HCEC 1CT (cell line): ENCODE measurements around the gene ZNF394.
"Not testable (repeated sequence)": the region's sequence is repeated elsewhere in the genome, so short reads cannot be mapped to it uniquely, and the experiment has no call there.

Source experiments
- DNase-seq: peaks from one replicate; pipeline ENCODE4 v3.0.0-alpha.2; 2017

ZNF394 gene

GRCh38 chr7:99499721-99500636, at the start of gene ZNF394:
ZNF394 (minus strand) TSS chr7:99500281; CDS start chr7:99500093, 188 bp downstream.
- peak; percentile 88 for DNase-seq

DNA sequence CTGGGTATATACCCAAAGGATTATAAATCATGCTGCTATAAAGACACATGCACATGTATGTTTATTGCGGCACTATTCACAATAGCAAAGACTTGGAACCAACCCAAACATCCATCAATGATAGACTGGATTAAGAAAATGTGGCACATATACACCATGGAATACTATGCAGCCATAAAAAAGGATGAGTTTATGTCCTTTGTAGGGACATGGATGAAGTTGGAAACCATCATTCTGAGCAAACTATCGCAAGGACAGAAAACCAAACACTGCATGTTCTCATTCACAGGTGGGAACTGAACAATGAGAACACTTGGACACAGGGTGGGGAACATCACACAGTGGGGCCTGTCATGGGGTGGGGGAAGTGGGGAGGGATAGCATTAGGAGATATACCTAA, 49.5 kb upstream of the ZNF394 start:
- DNase-seq: not testable (repeated sequence)

- not testable (repeated sequence) for DNase-seq
Measured at GRCh38 chr7:99545308-99545707, 45.2 kb upstream of the ZNF394 start.

DNA sequence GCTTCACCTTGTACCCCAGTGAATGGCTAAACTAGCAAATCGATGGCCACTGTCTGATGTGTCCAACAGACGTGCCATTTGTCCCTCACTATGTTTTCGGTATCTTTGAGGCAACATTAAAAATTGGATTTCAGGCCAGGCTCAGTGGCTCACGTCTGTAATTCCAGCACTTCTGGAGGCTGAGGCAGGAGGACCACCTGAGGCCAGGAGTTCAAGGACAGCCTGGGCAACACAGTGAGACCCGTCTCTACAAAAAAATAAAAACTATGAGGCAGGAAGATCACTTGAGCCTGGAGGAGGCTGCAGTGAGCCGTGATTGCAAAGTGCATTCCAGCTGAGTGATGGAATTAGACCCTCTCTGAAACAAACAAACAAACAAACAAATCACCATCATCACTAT, 43.8 kb upstream of the ZNF394 start:
- no peak for DNase-seq

- no peak for DNase-seq
Measured at GRCh38 chr7:99543081-99543671, 43.1 kb upstream of the ZNF394 start.

DNA sequence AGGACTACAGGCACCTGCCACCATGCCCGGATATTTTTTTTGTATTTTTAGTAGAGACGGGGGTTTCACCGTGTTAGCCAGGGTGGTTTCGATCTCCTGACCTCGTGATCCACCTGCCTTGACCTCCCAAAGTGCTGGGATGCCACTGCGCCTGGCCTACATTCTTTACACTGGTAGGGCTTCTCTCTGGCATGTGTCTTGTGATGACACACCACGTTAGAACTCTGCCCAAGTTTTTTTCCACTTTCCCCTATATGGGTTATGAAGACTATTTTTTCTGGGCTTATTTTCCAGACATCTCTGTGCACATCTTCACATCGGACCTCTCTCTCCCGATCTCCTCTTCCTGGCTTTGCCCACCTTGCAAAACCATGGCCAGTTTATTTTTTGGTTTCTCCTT, 41.1 kb upstream of the ZNF394 start:
- no peak for DNase-seq

GRCh38 chr7:99540542-99540941, 40.5 kb upstream of the ZNF394 start:
- DNase-seq: no peak

DNA sequence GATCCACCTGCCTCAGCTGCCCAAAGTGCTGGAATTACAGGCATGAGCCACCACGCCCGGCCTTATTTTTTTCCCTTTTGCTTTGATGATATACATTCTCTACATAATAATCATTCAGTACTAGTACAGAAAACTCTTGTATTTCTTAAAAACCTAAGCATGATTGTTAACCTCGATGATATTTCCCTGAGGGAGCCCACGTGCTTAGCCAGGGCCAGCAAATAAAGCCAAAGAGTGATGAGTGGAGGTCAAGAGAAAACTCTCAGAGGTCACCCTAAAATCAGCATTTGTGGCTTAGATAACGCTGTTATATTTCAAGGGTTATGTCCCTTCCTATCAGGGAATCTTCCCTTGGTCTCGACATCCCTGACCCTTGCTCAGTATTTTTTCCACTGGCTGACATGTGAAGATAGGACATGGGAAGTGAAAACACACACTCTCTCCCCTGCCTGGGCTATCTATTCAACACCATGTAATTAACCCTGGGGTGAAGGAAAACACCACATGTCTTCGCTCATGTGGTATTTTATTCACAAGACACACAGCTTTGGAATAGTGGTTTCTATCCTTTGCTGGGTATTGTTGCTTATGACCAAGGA, 39.2 kb upstream of the ZNF394 start:
- DNase-seq: no peak

- no peak for DNase-seq
Measured at GRCh38 chr7:99535667-99536066, 35.6 kb upstream of the ZNF394 start.

DNA sequence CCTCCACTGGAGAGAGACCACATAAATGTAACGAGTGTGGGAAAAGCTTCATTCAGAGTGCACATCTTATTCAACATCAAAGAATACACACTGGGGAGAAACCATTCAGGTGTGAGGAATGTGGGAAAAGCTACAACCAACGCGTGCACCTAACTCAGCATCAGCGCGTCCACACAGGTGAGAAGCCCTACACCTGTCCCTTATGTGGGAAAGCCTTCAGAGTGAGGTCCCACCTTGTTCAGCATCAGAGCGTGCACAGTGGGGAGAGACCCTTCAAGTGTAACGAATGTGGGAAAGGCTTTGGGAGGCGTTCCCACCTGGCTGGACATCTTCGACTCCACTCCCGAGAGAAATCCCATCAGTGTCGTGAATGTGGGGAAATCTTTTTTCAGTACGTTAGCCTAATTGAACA, 31.3 kb upstream of the ZNF394 start:
- no peak for DNase-seq

DNA sequence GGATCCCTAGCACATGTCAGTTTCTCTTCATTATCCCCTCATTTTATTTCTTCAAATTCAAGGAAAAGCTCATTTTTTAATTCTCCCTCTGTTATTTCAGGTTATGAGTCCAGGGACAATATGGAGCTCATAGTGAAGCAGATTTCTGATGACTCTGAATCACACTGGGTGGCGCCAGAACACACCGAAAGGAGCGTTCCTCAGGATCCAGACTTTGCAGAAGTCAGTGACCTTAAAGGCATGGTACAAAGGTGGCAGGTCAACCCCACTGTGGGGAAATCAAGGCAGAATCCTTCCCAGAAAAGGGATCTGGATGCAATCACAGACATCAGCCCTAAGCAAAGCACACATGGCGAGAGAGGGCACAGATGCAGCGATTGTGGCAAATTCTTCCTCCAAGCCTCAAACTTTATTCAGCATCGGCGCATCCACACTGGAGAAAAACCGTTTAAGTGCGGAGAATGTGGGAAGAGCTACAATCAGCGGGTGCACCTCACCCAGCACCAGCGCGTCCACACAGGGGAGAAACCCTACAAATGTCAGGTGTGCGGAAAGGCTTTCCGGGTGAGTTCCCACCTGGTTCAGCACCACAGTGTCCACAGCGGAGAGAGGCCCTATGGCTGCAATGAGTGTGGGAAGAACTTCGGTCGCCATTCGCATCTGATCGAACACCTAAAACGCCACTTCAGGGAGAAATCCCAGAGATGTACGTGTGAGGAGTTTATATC, 25.8 kb upstream of the ZNF394 start:
- DNase-seq: no peak

DNA sequence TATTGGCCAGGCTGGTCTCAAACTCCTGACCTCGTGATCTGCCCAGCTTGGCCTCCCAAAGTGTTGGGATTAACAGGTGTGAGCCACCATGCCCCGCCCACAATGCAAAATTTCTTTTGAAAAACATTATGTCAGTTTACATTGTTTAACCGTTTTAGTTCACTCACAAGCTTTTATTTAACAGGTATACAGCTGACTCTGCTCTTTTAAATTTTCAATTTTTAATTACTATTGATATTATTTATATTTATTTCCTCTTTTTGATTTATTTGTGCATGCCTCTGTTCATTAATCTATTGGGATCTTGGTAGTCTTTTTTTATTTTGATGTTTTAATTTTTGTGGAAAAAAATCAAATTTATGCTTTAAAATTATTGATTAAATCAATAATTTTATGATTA, 21.3 kb upstream of the ZNF394 start:
- DNase-seq: no peak

- DNase-seq: peak; percentile 55
Measured at GRCh38 chr7:99514050-99514449, 14.0 kb upstream of the ZNF394 start.

- no peak for DNase-seq
Measured at GRCh38 chr7:99505324-99505662, 5.2 kb upstream of the ZNF394 start.

DNA sequence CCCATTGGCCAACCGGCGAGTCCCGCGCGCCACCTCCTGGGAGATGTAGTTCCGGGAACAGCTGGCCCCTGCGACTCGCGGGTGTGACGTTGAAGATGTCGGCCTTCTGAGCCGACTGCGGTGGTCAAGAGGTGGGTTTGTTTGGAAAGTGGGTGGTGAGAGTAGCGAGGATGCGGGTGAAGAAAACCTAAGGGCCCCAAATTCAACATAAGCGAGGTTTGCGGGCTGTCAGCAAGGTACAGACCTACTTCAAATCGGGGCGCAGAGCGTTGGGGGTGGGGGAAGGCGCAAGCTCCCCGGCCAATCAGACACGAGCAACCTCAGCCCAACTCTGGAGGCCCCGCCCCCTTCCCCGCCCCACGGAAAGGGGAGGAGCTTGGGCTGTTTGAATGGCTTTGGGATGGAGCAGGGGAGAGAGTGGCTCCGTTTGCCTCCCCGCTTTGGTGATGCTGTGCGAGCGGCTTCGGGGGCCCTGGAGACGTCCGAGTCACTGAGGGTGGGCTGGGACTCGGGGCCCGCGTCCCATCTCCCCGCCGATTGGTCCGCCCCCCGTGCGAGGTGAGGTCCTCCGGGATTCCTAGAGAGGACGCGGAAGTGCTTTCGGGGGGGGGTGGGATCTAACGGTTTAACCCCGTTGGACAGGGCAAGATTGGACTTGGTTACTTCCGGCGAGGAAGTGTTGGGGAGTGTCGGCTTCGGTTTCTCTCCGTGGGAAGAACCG, 4.7 kb upstream of the ZNF394 start, which contains the start of gene ZKSCAN5:
Gene ZKSCAN5 (plus strand): TSS at position 60 of the 721 bp plus-strand sequence. CDS start 1,383 bp downstream, outside the sequence.
- DNase-seq: peak; percentile 97

DNA sequence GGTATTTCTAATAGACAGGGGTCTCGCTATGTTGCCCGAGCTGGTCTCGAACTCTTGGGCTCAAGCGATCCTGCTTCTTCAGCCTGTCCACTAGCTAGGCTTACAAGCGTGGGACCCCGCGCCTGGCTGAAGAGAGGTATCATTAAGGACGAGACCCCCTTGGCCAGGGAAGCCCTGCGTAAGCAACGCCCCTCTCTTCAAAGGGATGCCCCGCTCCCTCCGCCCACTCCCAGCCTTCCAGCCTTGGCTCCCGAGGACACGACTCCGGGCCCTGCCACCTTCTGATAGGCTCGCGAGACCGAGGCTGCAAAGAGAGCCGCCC, 4.2 kb upstream of the ZNF394 start:
- no peak for DNase-seq

DNA sequence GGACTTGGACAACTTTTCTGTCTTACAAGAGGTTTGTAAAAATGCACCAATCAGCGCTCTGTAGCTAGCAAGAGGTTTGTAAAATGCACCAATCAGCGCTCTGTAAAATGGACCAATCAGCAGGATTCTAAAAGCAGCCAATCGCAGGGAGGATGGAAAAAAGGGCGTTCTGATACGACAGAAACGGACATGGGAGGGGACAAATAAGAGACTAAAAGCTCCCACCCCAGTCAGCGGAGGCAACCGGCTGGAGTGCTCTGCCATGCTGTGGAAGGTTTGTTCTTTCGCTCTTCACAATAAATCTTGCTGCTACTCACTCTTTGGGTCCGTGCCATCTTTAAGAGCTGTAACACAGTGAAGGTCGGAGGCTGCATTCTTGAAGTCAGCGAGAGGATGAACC, 1.2 kb upstream of the ZNF394 start:
- not testable (repeated sequence) for DNase-seq

DNA sequence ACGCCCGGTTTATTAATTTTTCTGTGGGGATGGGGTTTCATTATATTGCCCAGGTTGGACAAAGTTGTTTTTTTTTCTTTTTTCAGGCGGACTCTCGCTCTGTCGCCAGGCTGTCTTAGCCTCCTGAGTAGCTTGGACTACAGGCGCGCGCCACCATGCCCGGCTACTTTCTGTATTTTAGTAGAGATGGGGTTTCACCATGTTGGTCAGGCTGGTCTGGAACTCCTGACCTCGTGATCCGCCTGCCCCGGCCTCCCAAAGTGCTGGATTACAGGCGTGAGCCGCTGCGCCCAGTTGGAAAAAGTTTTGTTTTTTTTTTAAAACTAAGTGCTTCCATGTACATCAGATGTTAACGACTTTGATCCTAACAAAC, 542 bp upstream of the ZNF394 start:
- DNase-seq: no peak

DNA sequence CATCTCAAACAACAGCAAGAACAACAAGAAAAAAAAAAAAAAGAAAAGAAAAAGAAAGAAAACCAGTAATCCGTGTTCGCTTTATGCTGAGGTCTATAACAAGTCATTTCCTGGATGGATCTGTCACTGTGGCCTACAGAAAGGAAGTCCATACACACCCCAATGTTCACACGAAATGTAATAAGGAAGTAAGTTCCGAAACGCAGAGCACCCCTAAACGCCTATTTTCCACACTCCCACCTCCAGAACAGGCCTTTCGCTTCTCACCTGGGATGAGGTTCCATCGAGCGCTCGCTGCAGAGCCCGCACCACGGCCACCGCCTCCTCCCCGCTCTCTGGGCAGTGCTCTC, 735 bp downstream of the ZNF394 start:
- DNase-seq: peak; percentile 18

- DNase-seq: no peak
Measured at GRCh38 chr7:99498546-99498944, 1.5 kb downstream of the ZNF394 start.

GRCh38 chr7:99497766-99498545, 2.1 kb downstream of the ZNF394 start:
- no peak for DNase-seq

DNA sequence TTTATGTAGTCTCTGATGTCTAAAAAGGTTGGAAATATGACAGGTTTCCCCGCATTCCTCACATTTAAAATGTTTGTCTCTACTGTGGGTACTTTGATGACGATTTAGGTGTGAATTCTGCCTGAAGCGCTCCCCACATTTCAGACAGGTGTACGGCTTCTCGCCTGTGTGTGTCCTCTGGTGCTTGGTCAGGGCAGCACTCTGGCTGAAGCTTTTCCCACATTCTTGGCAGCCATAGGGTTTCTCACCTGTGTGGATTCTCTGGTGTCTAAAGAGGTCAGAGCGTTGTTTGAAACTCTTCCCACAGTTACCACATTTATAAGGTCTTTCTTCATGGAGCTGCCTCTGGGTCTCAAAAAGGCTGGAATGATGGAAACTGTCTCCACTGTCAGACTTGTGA, 6.3 kb downstream of the ZNF394 start:
- no peak for DNase-seq
